ENCODE data around the gene TAGLN.
A peak's percentile ranks its signal among the peaks of the same experiment; 100 is the strongest.

Gene TAGLN

GRCh38 chr11:117187428-117187798, 11.8 kb upstream of the TAGLN start:
- DNase-seq (ENCODE audit: low spot score in 2 of 2), result no peak
- peak overlapping the region; percentile 44 for H3K27ac Mint-ChIP-seq
- H3K9me3 Mint-ChIP-seq, result no peaks in the 10 kb centered on the region
- H3K36me3 Mint-ChIP-seq, result peaks cover 13% of the 10 kb centered on the region
- no peak overlapping the region for H3K4me3 Mint-ChIP-seq
- H3K4me1 Mint-ChIP-seq, result no peaks in the 10 kb centered on the region
- no peak for ATAC-seq

DNA sequence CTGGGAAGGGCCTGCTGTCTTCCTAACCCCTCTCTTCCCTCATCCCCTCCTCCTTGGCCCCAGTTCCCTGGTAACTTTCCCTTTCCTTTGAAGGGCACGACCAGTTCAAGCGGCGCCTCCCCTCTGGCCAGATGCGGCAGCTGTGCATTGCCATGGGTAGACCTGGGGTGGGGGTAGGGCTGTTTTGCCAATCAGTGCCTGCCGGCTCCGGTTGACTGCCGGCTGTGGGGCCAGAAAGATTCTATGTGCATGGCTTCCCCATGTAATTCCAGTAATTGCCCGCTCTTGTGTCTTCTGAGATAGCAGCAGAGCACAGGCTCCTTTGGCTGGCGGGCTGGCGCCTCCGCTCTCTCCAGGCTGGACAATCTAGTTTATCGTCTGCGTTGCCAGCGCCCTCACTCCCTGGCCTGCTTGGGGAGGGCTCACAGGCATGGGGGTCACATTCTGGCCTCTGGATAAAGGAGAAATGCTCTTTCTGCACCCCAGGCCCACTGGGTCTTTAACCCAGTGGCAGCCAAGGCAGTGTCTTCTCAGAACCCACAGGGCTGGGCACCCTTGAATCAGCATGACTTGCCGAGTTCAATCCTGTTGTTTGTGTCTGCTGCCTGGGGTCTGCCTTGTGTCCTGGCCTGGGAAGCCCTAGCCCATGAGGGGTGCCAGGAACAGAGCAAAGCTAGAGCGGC, 11.2 kb upstream of the TAGLN start:
- DNase-seq (ENCODE audit: low spot score in 2 of 2) (no peak), ATAC-seq (no peak)
- H3K9me3 Mint-ChIP-seq, result no peaks in the 10 kb centered on the region
- H3K27ac Mint-ChIP-seq, result no peak overlapping the region
- H3K4me3 Mint-ChIP-seq, result no peak overlapping the region
- peaks cover 13% of the 10 kb centered on the region for H3K36me3 Mint-ChIP-seq
- no peaks in the 10 kb centered on the region for H3K4me1 Mint-ChIP-seq

DNA sequence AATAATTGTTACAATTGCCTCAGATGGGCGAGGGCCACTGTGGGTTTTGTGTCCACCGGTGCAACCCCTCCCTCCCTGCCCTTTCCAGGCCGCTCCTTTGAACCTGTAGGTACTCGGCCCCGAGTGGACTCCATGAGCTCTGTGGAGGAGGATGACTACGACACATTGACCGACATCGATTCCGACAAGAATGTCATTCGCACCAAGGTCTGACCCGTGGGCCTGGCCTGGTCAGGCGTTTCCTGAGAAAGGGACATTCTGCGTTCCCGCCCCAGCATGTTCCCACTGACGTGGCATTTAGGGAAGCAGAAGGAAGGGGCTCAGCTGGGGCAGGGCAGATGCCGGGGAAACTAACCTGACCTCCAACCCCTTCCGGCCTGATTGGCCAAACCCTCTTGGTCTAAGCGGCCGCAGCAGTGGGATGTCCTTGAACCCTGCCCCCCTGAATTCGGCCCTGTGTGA, 10.5 kb upstream of the TAGLN start:
- H3K36me3 Mint-ChIP-seq, result peaks cover 13% of the 10 kb centered on the region
- DNase-seq (ENCODE audit: low spot score in 2 of 2), result no peak
- no peaks in the 10 kb centered on the region for H3K4me1 Mint-ChIP-seq
- no peaks in the 10 kb centered on the region for H3K9me3 Mint-ChIP-seq
- no peak overlapping the region for H3K27ac Mint-ChIP-seq
- no peak for ATAC-seq
- H3K4me3 Mint-ChIP-seq, result no peak overlapping the region

DNA sequence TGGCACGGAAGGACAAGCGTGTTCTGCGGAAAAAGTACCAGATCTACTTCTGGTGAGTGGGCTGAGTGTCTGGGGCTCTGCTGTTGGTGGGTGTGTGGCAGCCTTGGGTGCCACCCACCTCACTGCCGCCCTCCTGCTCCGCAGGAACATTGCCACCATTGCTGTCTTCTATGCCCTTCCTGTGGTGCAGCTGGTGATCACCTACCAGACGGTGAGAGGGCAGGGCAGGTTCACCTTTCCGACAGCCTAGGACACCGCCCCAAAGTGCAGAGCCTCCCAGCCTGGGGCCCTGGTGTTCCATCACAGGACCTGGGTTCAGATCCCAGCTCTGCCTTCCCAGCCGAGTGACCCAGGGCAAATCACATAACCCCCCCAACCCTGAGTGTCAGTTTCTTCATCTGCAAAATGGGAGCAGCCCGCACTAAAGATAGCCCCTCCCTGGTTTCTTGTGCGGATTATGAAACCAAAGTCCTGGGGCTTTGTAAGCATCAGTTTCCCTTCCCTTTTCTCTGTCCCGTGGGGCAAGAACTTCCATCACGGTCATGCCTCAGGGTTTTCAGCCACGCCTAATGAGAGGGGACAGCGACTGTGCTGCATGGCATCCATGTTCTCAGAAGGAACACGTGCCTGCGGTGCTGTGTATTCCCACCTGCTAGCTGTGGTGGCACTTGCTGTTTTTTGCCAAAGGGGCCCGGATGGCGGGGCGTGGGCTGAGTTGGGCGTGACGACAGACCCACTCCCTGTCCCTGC, 9.8 kb upstream of the TAGLN start:
- no peak overlapping the region for H3K4me3 Mint-ChIP-seq
- H3K27ac Mint-ChIP-seq, result no peak overlapping the region
- no peaks in the 10 kb centered on the region for H3K4me1 Mint-ChIP-seq
- ATAC-seq (no peak), DNase-seq (ENCODE audit: low spot score in 2 of 2) (no peak)
- peaks cover 13% of the 10 kb centered on the region for H3K36me3 Mint-ChIP-seq
- H3K9me3 Mint-ChIP-seq, result no peaks in the 10 kb centered on the region

- no peak for ATAC-seq
These were observed 9.1 kb upstream of the TAGLN start for GRCh38 chr11:117189941-117190544.

GRCh38 chr11:117191680-117192400, 7.3 kb upstream of the TAGLN start:
- no peak for ATAC-seq
- no peaks in the 10 kb centered on the region for H3K4me1 Mint-ChIP-seq
- no peak overlapping the region for H3K4me3 Mint-ChIP-seq
- no peak overlapping the region for H3K27ac Mint-ChIP-seq
- DNase-seq (ENCODE audit: low spot score in 2 of 2), result no peak
- H3K9me3 Mint-ChIP-seq, result no peaks in the 10 kb centered on the region
- H3K36me3 Mint-ChIP-seq, result peaks cover 19% of the 10 kb centered on the region

More at GRCh38 chr11:117189941-117190544, 9.1 kb upstream of the TAGLN start:
- H3K4me1 Mint-ChIP-seq, result no peaks in the 10 kb centered on the region
- no peak overlapping the region for H3K27ac Mint-ChIP-seq
- H3K9me3 Mint-ChIP-seq, result no peaks in the 10 kb centered on the region
- DNase-seq (ENCODE audit: low spot score in 2 of 2), result no peak
- no peak overlapping the region for H3K4me3 Mint-ChIP-seq
- H3K36me3 Mint-ChIP-seq, result peaks cover 13% of the 10 kb centered on the region

DNA sequence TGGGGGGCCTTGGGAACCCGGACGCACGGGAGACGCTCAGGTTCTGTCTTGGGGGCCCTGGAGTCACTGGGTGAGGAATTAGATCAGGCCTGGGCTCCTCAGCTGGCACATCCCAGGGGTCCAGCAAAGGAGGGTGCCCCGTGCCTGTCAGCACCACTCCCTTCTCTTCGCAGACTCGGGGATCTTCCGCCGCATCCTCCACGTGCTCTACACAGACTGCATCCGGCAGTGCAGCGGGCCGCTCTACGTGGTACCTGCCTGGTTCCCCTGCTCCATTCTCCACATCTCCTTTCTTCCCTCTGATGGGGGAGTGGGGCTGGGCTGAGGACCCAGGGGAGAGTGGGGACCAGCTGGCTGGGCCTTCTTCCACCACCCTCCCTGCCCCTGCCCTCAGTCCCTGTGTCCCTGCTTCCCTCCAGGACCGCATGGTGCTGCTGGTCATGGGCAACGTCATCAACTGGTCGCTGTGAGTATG, 6.7 kb upstream of the TAGLN start:
- H3K27ac Mint-ChIP-seq, result no peak overlapping the region
- H3K4me1 Mint-ChIP-seq, result no peaks in the 10 kb centered on the region
- H3K4me3 Mint-ChIP-seq, result no peak overlapping the region
- H3K9me3 Mint-ChIP-seq, result no peaks in the 10 kb centered on the region
- ATAC-seq (no peak), DNase-seq (ENCODE audit: low spot score in 2 of 2) (no peak)
- peaks cover 14% of the 10 kb centered on the region for H3K36me3 Mint-ChIP-seq

DNA sequence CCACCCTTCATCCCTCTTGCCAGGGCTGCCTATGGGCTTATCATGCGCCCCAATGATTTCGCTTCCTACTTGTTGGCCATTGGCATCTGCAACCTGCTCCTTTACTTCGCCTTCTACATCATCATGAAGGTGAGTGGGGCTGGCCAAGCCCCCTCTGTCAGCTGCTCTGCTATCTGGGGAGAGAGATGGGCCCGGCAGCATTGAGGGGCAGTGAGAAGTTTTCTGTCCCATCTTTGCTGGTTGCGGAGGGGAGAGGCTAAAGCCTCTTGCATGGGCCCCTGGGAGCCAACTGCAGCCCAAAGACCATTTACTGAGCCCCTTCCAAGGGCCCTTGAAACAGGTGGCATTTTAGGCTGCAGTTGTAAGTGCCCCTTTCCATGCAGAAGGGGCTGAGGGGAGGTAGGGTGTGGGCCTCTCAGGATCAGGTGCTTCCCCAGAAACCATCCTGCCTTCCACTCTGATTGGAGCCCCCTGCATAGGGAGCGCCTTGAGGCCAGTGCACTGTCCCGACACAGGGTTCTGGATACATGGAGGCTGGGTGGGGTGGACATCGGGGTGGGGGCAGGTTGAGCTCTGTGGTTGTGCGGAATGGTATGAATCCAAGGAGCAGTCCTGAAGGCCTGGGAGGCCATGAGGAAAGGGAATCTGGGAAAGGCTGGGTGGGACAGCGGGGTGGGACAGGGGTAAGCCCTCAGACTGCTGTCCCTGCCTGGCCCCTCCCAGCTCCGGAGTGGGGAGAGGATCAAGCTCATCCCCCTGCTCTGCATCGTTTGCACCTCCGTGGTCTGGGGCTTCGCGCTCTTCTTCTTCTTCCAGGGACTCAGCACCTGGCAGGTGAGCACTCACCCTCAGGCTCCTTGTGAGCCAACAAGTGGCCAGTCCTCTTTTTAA, 5.8 kb upstream of the TAGLN start:
- Mint-ChIP-seq H3K36me3 (peaks cover 14% of the 10 kb centered on the region), H3K4me3 (no peak overlapping the region), H3K4me1 (no peaks in the 10 kb centered on the region), H3K9me3 (no peaks in the 10 kb centered on the region), H3K27ac (peak overlapping the region; percentile 53)
- no peak for DNase-seq (ENCODE audit: low spot score in 2 of 2)
- ATAC-seq, result no peak

DNA sequence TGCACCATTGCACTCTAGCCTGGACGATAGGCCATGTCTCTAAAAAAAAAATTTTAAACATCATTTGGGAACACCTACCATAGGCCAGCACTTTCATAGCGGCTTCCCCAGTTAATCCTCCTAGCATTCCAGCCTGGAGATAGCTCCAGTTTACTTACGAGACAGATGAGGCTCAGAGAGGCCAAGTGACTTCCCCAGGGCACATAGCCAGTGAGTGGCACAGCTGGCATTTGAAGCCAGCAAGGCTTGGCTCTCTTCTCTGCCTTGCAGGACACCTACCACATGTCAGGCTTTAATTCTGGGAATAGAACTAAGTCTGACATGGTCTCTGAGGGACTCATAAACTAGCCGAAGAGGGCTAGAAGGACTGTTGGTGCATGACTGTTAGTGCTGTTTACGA, 4.9 kb upstream of the TAGLN start:
- ATAC-seq, result no peak
- no peak for DNase-seq (ENCODE audit: low spot score in 2 of 2)
- Mint-ChIP-seq H3K9me3 (no peaks in the 10 kb centered on the region), H3K4me1 (no peaks in the 10 kb centered on the region), H3K27ac (peak overlapping the region; percentile 51), H3K4me3 (no peak overlapping the region), H3K36me3 (peaks cover 11% of the 10 kb centered on the region)

DNA sequence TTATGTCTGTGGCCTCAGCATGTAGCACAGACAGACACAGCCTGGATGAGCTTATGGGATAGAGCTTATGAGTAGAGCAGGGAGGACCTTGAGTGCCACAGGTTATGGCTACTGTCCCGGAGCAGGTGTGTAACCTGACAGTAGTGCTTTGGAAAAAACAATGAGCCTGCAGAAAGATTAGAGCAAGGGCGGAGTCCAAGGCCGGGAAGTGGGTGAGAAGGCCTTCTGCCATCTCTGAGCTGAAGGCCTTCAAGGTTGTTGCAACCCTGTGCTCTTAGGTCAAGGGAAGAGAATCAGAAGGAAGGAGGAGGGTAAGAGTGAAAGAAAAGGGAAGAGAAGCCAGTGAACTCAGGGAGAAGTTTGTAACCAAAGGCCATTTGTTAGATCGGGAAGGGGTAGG, 3.9 kb upstream of the TAGLN start:
- H3K36me3 Mint-ChIP-seq, result peaks cover 7% of the 10 kb centered on the region
- ATAC-seq, result no peak
- H3K4me3 Mint-ChIP-seq, result no peak overlapping the region
- peak overlapping the region; percentile 51 for H3K27ac Mint-ChIP-seq
- no peaks in the 10 kb centered on the region for H3K4me1 Mint-ChIP-seq
- no peak for DNase-seq (ENCODE audit: low spot score in 2 of 2)
- H3K9me3 Mint-ChIP-seq, result no peaks in the 10 kb centered on the region

GRCh38 chr11:117195761-117196160, 3.4 kb upstream of the TAGLN start:
- no peaks in the 10 kb centered on the region for H3K4me1 Mint-ChIP-seq
- H3K27ac Mint-ChIP-seq, result peak overlapping the region; percentile 51
- ATAC-seq (no peak), DNase-seq (ENCODE audit: low spot score in 2 of 2) (no peak)
- no peak overlapping the region for H3K4me3 Mint-ChIP-seq
- no peaks in the 10 kb centered on the region for H3K9me3 Mint-ChIP-seq
- peaks cover 7% of the 10 kb centered on the region for H3K36me3 Mint-ChIP-seq

- Mint-ChIP-seq H3K4me3 (no peak overlapping the region), H3K9me3 (no peaks in the 10 kb centered on the region), H3K27ac (no peak overlapping the region), H3K4me1 (no peaks in the 10 kb centered on the region), H3K36me3 (peaks cover 7% of the 10 kb centered on the region)
- no peak for DNase-seq (ENCODE audit: low spot score in 2 of 2)
- ATAC-seq, result no peak
These were observed 2.2 kb upstream of the TAGLN start for GRCh38 chr11:117197006-117197405.

GRCh38 chr11:117197516-117198456, 1.4 kb upstream of the TAGLN start:
- DNase-seq (ENCODE audit: low spot score in 2 of 2) (no peak), ATAC-seq (no peak)
- no peak overlapping the region for H3K4me3 Mint-ChIP-seq
- H3K9me3 Mint-ChIP-seq, result no peaks in the 10 kb centered on the region
- H3K27ac Mint-ChIP-seq, result no peak overlapping the region
- peaks cover 7% of the 10 kb centered on the region for H3K36me3 Mint-ChIP-seq
- H3K4me1 Mint-ChIP-seq, result no peaks in the 10 kb centered on the region

DNA sequence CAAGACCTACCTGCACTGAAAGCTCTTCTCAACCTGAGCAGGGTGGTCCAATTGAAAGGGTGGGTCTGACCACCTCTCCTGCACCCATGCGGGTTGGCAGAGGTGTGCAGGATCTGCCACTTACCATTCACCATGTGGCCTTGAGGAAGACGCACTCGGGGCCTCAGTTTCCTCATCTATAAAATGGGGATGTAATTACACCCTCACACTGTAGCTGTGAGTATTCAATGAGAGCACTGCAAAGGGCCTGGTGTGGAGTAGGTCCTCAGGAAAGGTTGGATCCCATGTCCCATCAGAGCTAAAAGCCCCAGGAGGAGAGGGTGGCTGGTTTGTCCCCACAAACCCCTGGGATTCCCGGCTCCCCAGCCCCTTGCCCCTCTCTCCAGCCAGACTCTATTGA, 557 bp upstream of the TAGLN start:
- H3K4me1 Mint-ChIP-seq, result peaks cover under 1% of the 10 kb centered on the region

More for the DNA sequence above, 557 bp upstream of the TAGLN start:
- no peak for DNase-seq (ENCODE audit: low spot score in 2 of 2)
- Mint-ChIP-seq H3K4me3 (no peak overlapping the region), H3K36me3 (peaks cover 12% of the 10 kb centered on the region), H3K9me3 (no peaks in the 10 kb centered on the region), H3K27ac (peak overlapping the region; percentile 81)
- ATAC-seq, result no peak

All from stimulated activated effector memory CD8-positive, alpha-beta T cell treated with anti-CD3 and anti-CD28 coated beads, Interleukin-12 subunit alpha, Interleukin-12 subunit beta, amount 100 ng/mL, for 72 hours (primary cell).